Activated CD8-positive, alpha-beta T cell treated with anti-CD3 and anti-CD28 coated beads for 36 hours (primary cell): ENCODE data around the gene ATP7B. TPM values are rescaled to one million over a fixed set of nuclear protein-coding genes. Genes with fewer than 3 reads are reported as not detected.

ENCODE experiments used
- ATAC-seq: fragments of 200-7000 bp; cut with Tn5 transposase; one replicate; pipeline ENCODE4 v1.10.0; 2021; ENCODE audit warnings: mild to moderate bottlenecking, moderate library complexity
- CTCF ChIA-PET: fragments of 350-600 bp; sonication (Branson Sonifier 250); formaldehyde crosslinking; loops from one replicate; lab custom pipeline; 2021; ENCODE audit warnings: antibody characterized with exemption; lab: Charles Lee
- POLR2A ChIA-PET: fragments of 350-600 bp; sonication (Branson Sonifier 250); formaldehyde crosslinking; loops from one replicate; lab custom pipeline; 2021; ENCODE audit warnings: antibody characterized with exemption; lab: Charles Lee
- DNase-seq: peaks from one replicate; pipeline ENCODE4 v3.0.0-alpha.2; 2020
- H3K27ac Mint-ChIP-seq: one replicate; pipeline ENCODE4 v1.8.0; 2021; ENCODE audit warnings: mild to moderate bottlenecking, mixed read lengths
- H3K27me3 Mint-ChIP-seq: one replicate; pipeline ENCODE4 v1.8.0; 2021; ENCODE audit warnings: mixed read lengths
- H3K36me3 Mint-ChIP-seq: one replicate; pipeline ENCODE4 v1.8.0; 2021; ENCODE audit warnings: low read depth, mixed read lengths
- H3K4me1 Mint-ChIP-seq: one replicate; pipeline ENCODE4 v1.8.0; 2021; ENCODE audit warnings: low read depth, mixed read lengths
- H3K4me3 Mint-ChIP-seq: one replicate; pipeline ENCODE4 v1.8.0; 2021; ENCODE audit warnings: mild to moderate bottlenecking, moderate library complexity, mixed read lengths
- H3K9me3 Mint-ChIP-seq: one replicate; pipeline ENCODE4 v1.8.0; 2021; ENCODE audit warnings: mixed read lengths
- CTCF ChIP-seq: fragments of 200-600 bp; IDR thresholded peaks from one replicate; pipeline ENCODE4 v1.8.0; 2022; ENCODE audit warnings: antibody characterized with exemption, mild to moderate bottlenecking
- intact Hi-C: fragments of 100-400 bp; cut with micrococcal nuclease; formaldehyde crosslinking; loops from one replicate; pipeline ENCODE4 v1.10.0; 2022
- total RNA-seq, 2 experiments: library from RNA; stranded (reverse); gene quantifications; one replicate each; pipeline ENCODE4 v1.2.3, GENCODE V29; 2021

Gene ATP7B
- total RNA-seq, 2 experiments from 2014 or later = 1.1 TPM

- no peak overlapping the region for H3K4me3 Mint-ChIP-seq
- CTCF ChIA-PET = no interaction called here
Observed at GRCh38 chr13:51916051-51916818, 95.0 kb downstream of the ATP7B start.

GRCh38 chr13:51914137-51914493 is 97.1 kb downstream of the ATP7B start:
- Mint-ChIP-seq H3K27ac (no peak overlapping the region), H3K9me3 (no peaks in the 10 kb centered on the region), H3K27me3 (peaks cover 4% of the 10 kb centered on the region), H3K4me3 (no peak overlapping the region), H3K4me1 (peaks cover 16% of the 10 kb centered on the region), H3K36me3 (no peaks in the 10 kb centered on the region)
- CTCF ChIA-PET = interaction anchor here (1.3 to 2.3 kb wide), 3 partner anchors 9 to 287 kb away, joined by 3 to 13 read pairs (median 4); no protein-coding TSS in a partner anchor
- no peak for ATAC-seq
- intact Hi-C loops = no loop called here
- POLR2A ChIA-PET = interaction anchor here (1.1 kb wide), 1 partner anchor 18 kb away, joined by 3 read pairs; no protein-coding TSS in a partner anchor
- no peak for TF ChIP-seq CTCF
- DNase-seq = no peak

More at GRCh38 chr13:51916051-51916818, 95.0 kb downstream of the ATP7B start:
- POLR2A ChIA-PET = no interaction called here
- intact Hi-C loops = no loop called here
- Mint-ChIP-seq H3K9me3 (no peaks in the 10 kb centered on the region), H3K36me3 (no peaks in the 10 kb centered on the region), H3K27me3 (peaks cover 4% of the 10 kb centered on the region), H3K4me1 (peaks cover 3% of the 10 kb centered on the region), H3K27ac (no peak overlapping the region)
- ATAC-seq (no peak), DNase-seq (no peak)
- TF ChIP-seq CTCF = no peak

- H3K27ac Mint-ChIP-seq = no peak overlapping the region
- ChIA-PET POLR2A (interaction anchor here (1.1 kb wide), 1 partner anchor 18 kb away, joined by 3 read pairs; no protein-coding TSS in a partner anchor), CTCF (interaction anchor here (0.9 to 2.3 kb wide), 5 partner anchors 9 to 288 kb away, joined by 3 to 13 read pairs (median 4); no protein-coding TSS in a partner anchor)
- H3K27me3 Mint-ChIP-seq = peaks cover 4% of the 10 kb centered on the region
- DNase-seq (no peak), ATAC-seq (no peak)
- peaks cover 19% of the 10 kb centered on the region for H3K4me1 Mint-ChIP-seq
- intact Hi-C loops = no loop called here
- H3K9me3 Mint-ChIP-seq = no peaks in the 10 kb centered on the region
- no peak overlapping the region for H3K4me3 Mint-ChIP-seq
- H3K36me3 Mint-ChIP-seq = no peaks in the 10 kb centered on the region
- TF ChIP-seq CTCF = no peak
Observed at GRCh38 chr13:51913421-51914136, 97.7 kb downstream of the ATP7B start.

- Mint-ChIP-seq H3K9me3 (no peaks in the 10 kb centered on the region), H3K4me1 (peaks cover 19% of the 10 kb centered on the region), H3K27ac (no peak overlapping the region), H3K27me3 (peaks cover 4% of the 10 kb centered on the region), H3K4me3 (no peak overlapping the region), H3K36me3 (no peaks in the 10 kb centered on the region)
- DNase-seq = no peak
- ChIA-PET POLR2A (no interaction called here), CTCF (interaction anchor here (0.6 to 2.3 kb wide), 7 partner anchors 10 to 217 kb away, joined by 3 to 13 read pairs (median 3); partner anchors contain the start of gene NEK5)
- intact Hi-C loops = no loop called here
- ATAC-seq = no peak
- TF ChIP-seq CTCF = no peak
Observed at GRCh38 chr13:51912511-51913225, 98.6 kb downstream of the ATP7B start.
